Activated effector memory CD4-positive, alpha-beta T cell treated with Interleukin-2 at 50 U/mL for 16 hours (primary cell): ENCODE measurements around the gene AQP1.

Source experiments
- DNase-seq: peaks from one replicate; pipeline ENCODE4 v3.0.0-alpha.2; 2020

Gene AQP1

GRCh38 chr7:30922596-30922995, 10.9 kb downstream of the AQP1 start:
- DNase-seq: no peak

GRCh38 chr7:30923009-30923773, 11.5 kb downstream of the AQP1 start:
- no peak for DNase-seq

- no peak for DNase-seq
These were observed 12.2 kb downstream of the AQP1 start for GRCh38 chr7:30923774-30924413.

- DNase-seq: no peak
These were observed 13.0 kb downstream of the AQP1 start for GRCh38 chr7:30924624-30925023.

GRCh38 chr7:30925117-30925516, 13.5 kb downstream of the AQP1 start:
- DNase-seq: no peak

GRCh38 chr7:30925913-30926312, 14.3 kb downstream of the AQP1 start:
- DNase-seq: no peak

GRCh38 chr7:30926313-30926712, 14.7 kb downstream of the AQP1 start:
- DNase-seq: no peak

GRCh38 chr7:30927040-30927439, 15.4 kb downstream of the AQP1 start:
- no peak for DNase-seq

- no peak for DNase-seq
These were observed 15.9 kb downstream of the AQP1 start for GRCh38 chr7:30927559-30927958.

- DNase-seq: no peak
These were observed 16.7 kb downstream of the AQP1 start for GRCh38 chr7:30928254-30928872.

GRCh38 chr7:30929686-30930085, 18.0 kb downstream of the AQP1 start:
- DNase-seq: no peak

- no peak for DNase-seq
These were observed 19.0 kb downstream of the AQP1 start for GRCh38 chr7:30930621-30931020.

GRCh38 chr7:30931161-30931928, 19.7 kb downstream of the AQP1 start:
- DNase-seq: no peak

GRCh38 chr7:30931929-30932540, 20.4 kb downstream of the AQP1 start:
- DNase-seq: no peak

- DNase-seq: no peak
These were observed 20.9 kb downstream of the AQP1 start for GRCh38 chr7:30932562-30932961.

- no peak for DNase-seq
These were observed 21.7 kb downstream of the AQP1 start for GRCh38 chr7:30933124-30933974.

- no peak for DNase-seq
These were observed 22.6 kb downstream of the AQP1 start for GRCh38 chr7:30934225-30934624.

- DNase-seq: no peak
These were observed 23.3 kb downstream of the AQP1 start for GRCh38 chr7:30934732-30935568.

GRCh38 chr7:30935569-30935877, 23.9 kb downstream of the AQP1 start:
- DNase-seq: no peak

- DNase-seq: no peak
These were observed 25.1 kb downstream of the AQP1 start for GRCh38 chr7:30936650-30937245.

- DNase-seq: no peak
These were observed 25.8 kb downstream of the AQP1 start for GRCh38 chr7:30937416-30937815.
